ENCODE results near the gene CIBAR2.

CIBAR2 gene

DNA sequence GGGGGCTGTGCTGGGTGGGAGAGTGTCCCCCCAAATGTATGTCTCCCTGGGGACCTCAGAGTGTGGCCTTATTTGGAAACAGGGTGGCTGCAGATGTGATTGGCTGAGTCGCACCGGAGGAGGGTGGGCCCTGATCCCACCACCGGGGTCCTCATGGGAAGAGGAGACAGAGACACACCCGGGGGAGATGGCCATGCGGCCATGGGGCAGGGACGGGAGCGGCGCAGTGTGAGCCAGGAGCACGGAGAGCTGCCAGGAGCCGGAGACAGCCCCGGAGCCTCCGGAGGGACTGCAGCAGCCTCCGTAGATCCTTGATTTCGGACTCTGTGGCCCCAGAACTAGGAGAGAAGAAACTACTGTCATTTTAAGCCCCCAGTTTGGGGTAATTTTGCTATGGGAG is 1.6 kb upstream of the CIBAR2 start:
- no CpG with 5 or more reads among the region's 14 CpGs for WGBS (ENCODE audit: insufficient coverage, insufficient read length)
- no peak overlapping the region for H3K4me3 ChIP-seq (ENCODE audit: low read length)
- H3K4me1 ChIP-seq (ENCODE audit: control insufficient read depth, insufficient read depth, low read length), result no peaks in the 10 kb centered on the region
- H3K9me3 ChIP-seq (ENCODE audit: control insufficient read depth, insufficient read depth, low read length), result no peaks in the 10 kb centered on the region
- no peaks in the 10 kb centered on the region for H3K36me3 ChIP-seq (ENCODE audit: control insufficient read depth, insufficient read depth, low read length)
- no peak for DNase-seq (ENCODE audit: low read depth, low spot score)
- no peaks in the 10 kb centered on the region for H3K27me3 ChIP-seq (ENCODE audit: control insufficient read depth, insufficient read depth, low read length)
- H3K27ac ChIP-seq (ENCODE audit: low read length), result no peak overlapping the region

DNA sequence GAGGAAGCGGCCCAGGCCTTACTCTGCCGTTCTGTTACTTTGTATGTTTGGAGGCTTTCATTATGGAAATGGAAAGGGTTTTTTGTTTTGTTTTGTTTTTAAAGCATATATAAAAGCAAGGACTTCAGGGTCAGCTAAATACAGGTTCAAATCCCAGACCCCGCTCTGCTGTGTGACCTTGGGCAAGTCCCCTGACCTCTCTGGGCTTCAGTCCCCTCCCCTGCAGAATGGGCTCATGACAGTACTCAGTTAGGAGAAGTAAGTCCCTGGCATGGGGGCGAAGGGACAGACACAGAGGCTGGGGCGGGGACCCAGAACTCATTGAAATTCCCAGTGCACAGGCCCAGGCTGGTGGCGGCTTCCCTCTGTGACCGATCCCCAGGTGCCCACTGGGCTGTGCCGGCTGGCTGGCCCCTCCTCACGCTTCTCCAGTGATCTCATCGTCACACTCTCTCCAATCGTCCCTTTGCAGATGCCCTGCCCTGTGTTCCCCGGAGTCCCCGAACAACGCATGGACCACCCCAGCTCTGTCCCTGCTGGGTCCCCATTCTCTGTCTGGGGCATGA is 979 bp upstream of the CIBAR2 start:
- H3K9me3 ChIP-seq (ENCODE audit: control insufficient read depth, insufficient read depth, low read length), result no peaks in the 10 kb centered on the region
- no CpG with 5 or more reads among the region's 14 CpGs for WGBS (ENCODE audit: insufficient coverage, insufficient read length)
- no peak overlapping the region for H3K4me3 ChIP-seq (ENCODE audit: low read length)
- H3K36me3 ChIP-seq (ENCODE audit: control insufficient read depth, insufficient read depth, low read length), result no peaks in the 10 kb centered on the region; the same call in 1 of the 2 replicates
- no peak for DNase-seq (ENCODE audit: low read depth, low spot score)
- no peak overlapping the region for H3K27ac ChIP-seq (ENCODE audit: low read length)
- H3K4me1 ChIP-seq (ENCODE audit: control insufficient read depth, insufficient read depth, low read length), result no peaks in the 10 kb centered on the region
- no peaks in the 10 kb centered on the region for H3K27me3 ChIP-seq (ENCODE audit: control insufficient read depth, insufficient read depth, low read length)

DNA sequence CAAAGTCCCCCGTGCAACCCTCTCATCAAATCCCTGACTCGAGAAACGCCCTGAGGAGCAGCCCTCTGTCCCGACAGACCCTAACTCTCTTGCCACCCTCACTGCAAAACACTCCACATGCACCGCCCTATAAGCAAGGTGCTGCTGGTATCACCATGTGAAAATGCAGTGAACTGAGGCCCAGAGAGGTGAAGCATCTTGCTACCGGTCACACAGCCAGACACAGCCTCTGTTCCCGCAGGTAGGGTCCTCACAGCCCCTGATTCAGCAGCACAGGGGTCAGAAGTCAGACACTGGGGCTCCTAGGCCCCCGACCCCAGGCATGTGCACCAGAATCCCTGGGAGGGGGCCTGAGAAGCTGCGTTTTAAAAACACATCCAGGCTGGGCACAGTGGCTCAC is 1.1 kb downstream of the CIBAR2 start:
- no CpG with 5 or more reads among the region's 9 CpGs for WGBS (ENCODE audit: insufficient coverage, insufficient read length)
- no peak overlapping the region for H3K27ac ChIP-seq (ENCODE audit: low read length)
- no peaks in the 10 kb centered on the region for H3K27me3 ChIP-seq (ENCODE audit: control insufficient read depth, insufficient read depth, low read length)
- no peak for DNase-seq (ENCODE audit: low read depth, low spot score)
- no peaks in the 10 kb centered on the region for H3K9me3 ChIP-seq (ENCODE audit: control insufficient read depth, insufficient read depth, low read length)
- H3K4me1 ChIP-seq (ENCODE audit: control insufficient read depth, insufficient read depth, low read length), result no peaks in the 10 kb centered on the region
- no peaks in the 10 kb centered on the region; the same call in 1 of the 2 replicates for H3K36me3 ChIP-seq (ENCODE audit: control insufficient read depth, insufficient read depth, low read length)
- no peak overlapping the region for H3K4me3 ChIP-seq (ENCODE audit: low read length)

DNA sequence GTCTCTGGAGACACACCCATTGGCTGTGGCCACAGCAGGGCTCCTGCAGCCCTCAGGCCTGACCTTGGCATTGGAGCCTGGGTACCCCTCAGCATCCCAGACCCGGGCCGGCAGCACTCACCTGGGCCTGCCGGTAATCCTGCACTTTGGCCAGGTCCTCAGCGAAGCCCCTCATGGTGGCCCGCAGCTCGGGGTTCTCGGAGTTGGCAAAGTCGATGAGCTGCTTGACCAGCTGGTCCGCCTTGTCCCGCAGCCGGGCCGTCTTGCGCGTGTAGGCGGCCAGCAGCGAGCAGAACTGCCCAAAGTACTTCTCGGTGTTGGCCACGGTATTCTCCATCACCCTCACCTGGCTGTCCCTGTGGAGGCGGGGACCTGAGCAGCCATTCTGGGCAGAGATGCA is 2.2 kb downstream of the CIBAR2 start:
- H3K4me1 ChIP-seq (ENCODE audit: control insufficient read depth, insufficient read depth, low read length), result no peaks in the 10 kb centered on the region
- no peak for DNase-seq (ENCODE audit: low read depth, low spot score)
- no peak overlapping the region for H3K4me3 ChIP-seq (ENCODE audit: low read length)
- no peaks in the 10 kb centered on the region; the same call in 1 of the 2 replicates for H3K36me3 ChIP-seq (ENCODE audit: control insufficient read depth, insufficient read depth, low read length)
- WGBS (ENCODE audit: insufficient coverage, insufficient read length), result no CpG with 5 or more reads among the region's 19 CpGs
- no peaks in the 10 kb centered on the region for H3K9me3 ChIP-seq (ENCODE audit: control insufficient read depth, insufficient read depth, low read length)
- no peak overlapping the region for H3K27ac ChIP-seq (ENCODE audit: low read length)
- no peaks in the 10 kb centered on the region for H3K27me3 ChIP-seq (ENCODE audit: control insufficient read depth, insufficient read depth, low read length)

DNA sequence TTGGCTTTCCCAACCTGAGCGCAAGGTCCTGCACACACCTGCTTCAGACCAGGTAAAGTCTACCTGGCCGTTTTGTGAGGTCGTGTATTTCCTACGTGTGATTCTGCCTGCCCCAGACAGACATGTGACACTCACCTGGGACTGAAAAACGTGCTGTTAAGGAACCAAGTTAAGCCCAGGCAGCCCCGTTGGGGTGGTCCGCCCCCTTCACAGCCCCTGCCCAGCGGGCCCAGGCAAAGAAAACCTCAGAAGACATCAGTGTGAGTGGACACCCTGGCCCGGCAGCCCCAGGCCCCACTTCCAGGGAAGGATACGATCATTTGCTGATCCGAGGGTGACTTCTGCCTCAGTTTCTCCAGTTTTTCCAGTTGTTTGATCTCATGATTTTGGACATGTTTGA is 4.7 kb downstream of the CIBAR2 start:
- Histone ChIP-seq H3K4me3 (ENCODE audit: low read length) (no peak overlapping the region), H3K27ac (ENCODE audit: low read length) (no peak overlapping the region), H3K9me3 (ENCODE audit: control insufficient read depth, insufficient read depth, low read length) (no peaks in the 10 kb centered on the region), H3K4me1 (ENCODE audit: control insufficient read depth, insufficient read depth, low read length) (no peaks in the 10 kb centered on the region), H3K27me3 (ENCODE audit: control insufficient read depth, insufficient read depth, low read length) (no peaks in the 10 kb centered on the region), H3K36me3 (ENCODE audit: control insufficient read depth, insufficient read depth, low read length) (no peaks in the 10 kb centered on the region; the same call in 1 of the 2 replicates)
- WGBS (ENCODE audit: insufficient coverage, insufficient read length), result no CpG with 5 or more reads among the region's 11 CpGs
- no peak for DNase-seq (ENCODE audit: low read depth, low spot score)

DNA sequence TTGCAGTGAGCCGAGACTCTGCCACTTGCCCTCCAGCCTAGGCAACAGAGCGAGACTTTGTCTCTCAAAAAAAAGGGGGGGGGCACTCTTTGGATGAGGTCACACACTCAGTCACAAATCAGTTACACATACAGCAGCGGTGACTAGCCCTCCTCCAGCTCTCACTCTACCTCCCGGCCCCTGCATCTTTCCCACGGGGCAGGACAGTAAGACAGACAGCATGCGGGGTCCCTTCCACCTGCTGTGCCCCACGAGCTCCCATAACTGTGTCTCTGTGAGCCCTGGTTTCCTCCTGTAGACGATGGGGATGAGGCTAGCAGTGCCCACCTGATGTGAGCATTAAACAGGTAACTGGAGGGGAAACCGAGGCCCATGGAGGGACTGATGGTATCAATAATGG is 5.2 kb downstream of the CIBAR2 start:
- WGBS (ENCODE audit: insufficient coverage, insufficient read length), result no CpG with 5 or more reads among the region's 9 CpGs

DNA sequence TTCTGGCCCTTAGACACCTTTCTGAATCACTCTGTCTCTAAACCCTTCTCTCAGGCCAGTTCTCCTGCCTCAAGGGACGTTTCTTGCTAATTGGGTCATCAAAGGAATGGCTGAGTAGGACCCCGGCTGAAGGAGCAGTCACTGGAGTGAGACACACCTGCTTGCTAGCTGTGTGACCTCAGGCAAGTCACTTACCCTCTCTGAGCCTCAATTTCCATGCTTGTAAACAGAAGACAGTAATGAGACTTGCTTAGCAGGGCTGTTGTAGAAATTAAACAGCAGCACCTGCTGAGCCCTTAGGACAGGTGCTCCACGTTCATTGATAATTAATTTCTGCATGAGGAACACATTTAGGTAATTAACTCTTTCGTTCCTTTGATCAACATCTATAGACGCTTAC is 6.8 kb downstream of the CIBAR2 start:
- H3K27me3 ChIP-seq (ENCODE audit: control insufficient read depth, insufficient read depth, low read length), result no peaks in the 10 kb centered on the region
- H3K4me1 ChIP-seq (ENCODE audit: control insufficient read depth, insufficient read depth, low read length), result no peaks in the 10 kb centered on the region
- no peaks in the 10 kb centered on the region; the same call in 1 of the 2 replicates for H3K36me3 ChIP-seq (ENCODE audit: control insufficient read depth, insufficient read depth, low read length)
- no peak overlapping the region for H3K4me3 ChIP-seq (ENCODE audit: low read length)
- no peak for DNase-seq (ENCODE audit: low read depth, low spot score)
- no peak overlapping the region for H3K27ac ChIP-seq (ENCODE audit: low read length)
- H3K9me3 ChIP-seq (ENCODE audit: control insufficient read depth, insufficient read depth, low read length), result no peaks in the 10 kb centered on the region
- WGBS (ENCODE audit: insufficient coverage, insufficient read length), result no CpG with 5 or more reads among the region's 5 CpGs

More for the DNA sequence above, 5.2 kb downstream of the CIBAR2 start:
- no peaks in the 10 kb centered on the region for H3K9me3 ChIP-seq (ENCODE audit: control insufficient read depth, insufficient read depth, low read length)
- no peak for DNase-seq (ENCODE audit: low read depth, low spot score)
- no peak overlapping the region for H3K27ac ChIP-seq (ENCODE audit: low read length)
- H3K36me3 ChIP-seq (ENCODE audit: control insufficient read depth, insufficient read depth, low read length), result no peaks in the 10 kb centered on the region; the same call in 1 of the 2 replicates
- H3K4me1 ChIP-seq (ENCODE audit: control insufficient read depth, insufficient read depth, low read length), result no peaks in the 10 kb centered on the region
- no peak overlapping the region for H3K4me3 ChIP-seq (ENCODE audit: low read length)
- no peaks in the 10 kb centered on the region for H3K27me3 ChIP-seq (ENCODE audit: control insufficient read depth, insufficient read depth, low read length)

DNA sequence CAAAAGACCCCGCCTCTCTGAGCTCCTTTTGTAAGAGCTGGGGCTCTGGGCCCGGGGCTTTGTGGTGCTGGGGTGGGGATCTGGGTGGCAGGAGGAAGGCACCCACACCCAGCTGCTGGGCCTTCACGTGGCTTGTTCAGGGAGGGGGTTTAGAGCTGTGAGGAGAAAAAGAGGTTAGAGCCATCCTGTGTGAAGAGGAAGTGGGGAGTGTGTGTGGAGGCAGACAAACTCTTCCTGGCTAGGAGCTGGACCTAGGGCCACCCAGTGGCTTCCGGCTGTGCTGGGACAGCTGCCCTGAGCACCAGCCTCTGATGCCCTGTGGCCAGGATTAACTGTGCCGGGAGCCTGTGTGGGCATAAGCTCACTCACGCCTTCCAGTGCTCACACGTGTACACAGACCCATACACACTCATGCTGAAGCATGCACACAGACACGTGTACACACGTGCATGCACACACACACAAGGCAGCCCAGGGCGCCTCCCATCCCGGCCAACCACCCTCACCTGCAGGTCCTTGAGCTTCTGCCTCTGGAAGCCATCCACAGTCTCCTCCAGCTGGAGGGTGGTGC is 7.4 kb downstream of the CIBAR2 start:
- WGBS (ENCODE audit: insufficient coverage, insufficient read length), result no CpG with 5 or more reads among the region's 11 CpGs
- Histone ChIP-seq H3K27ac (ENCODE audit: low read length) (no peak overlapping the region), H3K27me3 (ENCODE audit: control insufficient read depth, insufficient read depth, low read length) (no peaks in the 10 kb centered on the region), H3K4me1 (ENCODE audit: control insufficient read depth, insufficient read depth, low read length) (no peaks in the 10 kb centered on the region), H3K4me3 (ENCODE audit: low read length) (no peak overlapping the region), H3K9me3 (ENCODE audit: control insufficient read depth, insufficient read depth, low read length) (no peaks in the 10 kb centered on the region), H3K36me3 (ENCODE audit: control insufficient read depth, insufficient read depth, low read length) (no peaks in the 10 kb centered on the region; the same call in 1 of the 2 replicates)
- DNase-seq (ENCODE audit: low read depth, low spot score), result no peak

DNA sequence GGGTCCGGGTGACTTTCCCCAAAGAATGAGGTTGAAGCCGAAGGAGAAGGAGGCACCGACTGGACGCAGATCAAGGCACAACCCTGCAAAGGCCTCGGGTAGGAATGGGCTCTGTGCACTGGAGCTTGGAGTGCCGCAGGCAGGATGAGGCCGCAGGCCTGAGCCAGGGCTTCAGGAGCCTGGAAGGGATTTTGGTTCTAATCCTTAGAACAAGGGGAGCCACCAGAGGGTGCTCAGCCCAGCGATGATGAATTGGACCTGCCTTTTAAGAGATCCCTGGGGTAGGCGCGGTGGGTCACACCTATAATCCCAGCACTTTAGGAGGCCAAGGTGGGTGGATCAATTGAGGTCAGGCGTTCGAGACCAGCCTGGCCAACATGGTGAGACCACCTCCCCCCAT is 8.1 kb downstream of the CIBAR2 start:
- no peak overlapping the region for H3K27ac ChIP-seq (ENCODE audit: low read length)
- H3K4me3 ChIP-seq (ENCODE audit: low read length), result no peak overlapping the region

DNA sequence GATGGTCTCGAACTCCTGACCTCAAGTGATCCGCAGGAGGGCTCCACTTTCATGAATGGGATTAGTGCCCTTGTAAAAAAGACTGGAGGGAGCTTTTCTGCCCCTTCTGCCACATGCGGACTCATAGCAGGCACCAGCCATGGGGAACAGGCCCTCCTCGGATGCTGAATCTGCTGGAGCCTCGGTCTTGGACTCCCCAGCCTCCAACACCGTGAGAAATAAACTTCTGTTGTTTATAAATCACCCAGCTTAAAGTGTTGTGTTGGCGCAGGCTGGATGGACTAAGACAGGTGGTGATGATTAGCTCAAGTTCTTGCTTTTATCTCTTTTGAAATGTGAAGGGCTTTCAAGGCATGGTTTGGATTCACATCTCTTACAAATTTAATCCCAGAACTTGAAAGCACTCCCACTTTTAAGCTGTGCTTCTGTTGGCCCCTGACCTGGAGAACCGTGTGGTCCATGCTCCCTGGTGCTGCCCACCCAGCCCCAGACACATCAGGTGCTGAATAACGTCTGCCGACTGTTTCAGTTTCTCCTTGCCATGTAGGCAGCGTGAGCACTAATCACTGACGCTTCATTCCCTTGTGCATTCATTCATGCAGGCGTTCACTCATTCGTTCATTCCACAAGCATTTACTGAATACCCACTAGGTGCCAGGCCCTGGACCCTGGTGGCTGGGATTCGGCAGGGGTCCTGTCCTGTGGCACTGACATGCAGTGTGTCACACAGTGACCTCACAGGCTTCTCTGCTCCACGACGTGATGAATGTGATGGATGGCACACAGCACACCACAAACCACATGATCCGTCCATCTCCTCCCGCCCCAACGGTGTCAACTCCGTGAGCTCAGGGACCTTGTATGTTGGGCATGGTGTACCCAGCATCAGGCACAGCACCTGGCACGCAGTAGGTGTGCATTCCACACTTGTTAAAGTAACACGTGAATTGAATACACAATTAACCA is 8.9 kb downstream of the CIBAR2 start:
- Histone ChIP-seq H3K9me3 (ENCODE audit: control insufficient read depth, insufficient read depth, low read length) (no peaks in the 10 kb centered on the region), H3K4me1 (ENCODE audit: control insufficient read depth, insufficient read depth, low read length) (no peaks in the 10 kb centered on the region), H3K27me3 (ENCODE audit: control insufficient read depth, insufficient read depth, low read length) (no peaks in the 10 kb centered on the region), H3K27ac (ENCODE audit: low read length) (no peak overlapping the region), H3K4me3 (ENCODE audit: low read length) (no peak overlapping the region), H3K36me3 (ENCODE audit: control insufficient read depth, insufficient read depth, low read length) (no peaks in the 10 kb centered on the region; the same call in 1 of the 2 replicates)
- no CpG with 5 or more reads among the region's 23 CpGs for WGBS (ENCODE audit: insufficient coverage, insufficient read length)
- no peak for DNase-seq (ENCODE audit: low read depth, low spot score)

More for the DNA sequence above, 8.1 kb downstream of the CIBAR2 start:
- no peak for DNase-seq (ENCODE audit: low read depth, low spot score)
- no peaks in the 10 kb centered on the region for H3K9me3 ChIP-seq (ENCODE audit: control insufficient read depth, insufficient read depth, low read length)
- no peaks in the 10 kb centered on the region; the same call in 1 of the 2 replicates for H3K36me3 ChIP-seq (ENCODE audit: control insufficient read depth, insufficient read depth, low read length)
- WGBS (ENCODE audit: insufficient coverage, insufficient read length), result no CpG with 5 or more reads among the region's 12 CpGs
- no peaks in the 10 kb centered on the region for H3K27me3 ChIP-seq (ENCODE audit: control insufficient read depth, insufficient read depth, low read length)
- H3K4me1 ChIP-seq (ENCODE audit: control insufficient read depth, insufficient read depth, low read length), result no peaks in the 10 kb centered on the region

Measured in iPS DF 6.9 (cell line).